Kidney epithelial cell (primary cell): Measurements from ENCODE around the gene RAP1GAP. TPM values are rescaled to one million over a fixed set of nuclear protein-coding genes. Genes with fewer than 3 reads are reported as not detected.
"Not testable (repeated sequence)": the region's sequence is repeated elsewhere in the genome, so short reads cannot be mapped to it uniquely, and the experiment has no call there.

ENCODE experiments used
- DNase-seq: peaks from one replicate; pipeline ENCODE4 v3.0.0-alpha.2; 2010; ENCODE audit warnings: low read depth
- H3K27me3 ChIP-seq: 2 replicates; pipeline ENCODE4 v1.6.0; 2011; ENCODE audit warnings: low read length; ENCODE audit not compliant: control insufficient read depth, insufficient read depth
- H3K36me3 ChIP-seq: 2 replicates; pipeline ENCODE4 v1.5.1; 2011; ENCODE audit warnings: low read length; ENCODE audit not compliant: control insufficient read depth, insufficient read depth
- H3K4me3 ChIP-seq: 2 replicates; pipeline ENCODE4 v1.5.1; 2011; ENCODE audit warnings: low read depth, mild to moderate bottlenecking, control low read depth, low read length
- CTCF ChIP-seq: IDR thresholded peaks from 2 replicates; pipeline ENCODE4 v1.5.1; 2011; ENCODE audit warnings: mild to moderate bottlenecking, moderate library complexity, low read length, control low read depth, inconsistent platforms; ENCODE audit not compliant: insufficient read depth, poor library complexity, severe bottlenecking
- total RNA-seq: library from RNA; depleted of rRNA; stranded (reverse); fragments of >200 nt; gene quantifications from 2 replicates; pipeline ENCODE4 v1.2.3, GENCODE V29; 2015

Gene RAP1GAP
- total RNA-seq, 1 donor from 2014 or later, result 7.1 TPM

- DNase-seq, result no peak
- no peak for TF ChIP-seq CTCF
- no peaks in the 10 kb centered on the region for H3K36me3 ChIP-seq
Observed at GRCh38 chr1:21681426-21681825, 12.3 kb upstream of the RAP1GAP start.

GRCh38 chr1:21680918-21681317, 11.8 kb upstream of the RAP1GAP start:
- Histone ChIP-seq H3K36me3 (no peaks in the 10 kb centered on the region), H3K27me3 (no peaks in the 10 kb centered on the region), H3K4me3 (no peak overlapping the region)
- DNase-seq, result no peak
- TF ChIP-seq CTCF, result no peak

More at GRCh38 chr1:21681426-21681825, 12.3 kb upstream of the RAP1GAP start:
- H3K4me3 ChIP-seq, result no peak overlapping the region
- H3K27me3 ChIP-seq, result no peaks in the 10 kb centered on the region

- H3K36me3 ChIP-seq, result no peaks in the 10 kb centered on the region
- DNase-seq, result no peak
- no peaks in the 10 kb centered on the region for H3K27me3 ChIP-seq
- TF ChIP-seq CTCF, result no peak
- H3K4me3 ChIP-seq, result no peak overlapping the region
Observed at GRCh38 chr1:21680381-21680780, 11.2 kb upstream of the RAP1GAP start.

GRCh38 chr1:21677168-21677567, 8.0 kb upstream of the RAP1GAP start:
- no peaks in the 10 kb centered on the region for H3K36me3 ChIP-seq
- no peaks in the 10 kb centered on the region for H3K27me3 ChIP-seq
- DNase-seq, result no peak
- no peak overlapping the region for H3K4me3 ChIP-seq
- TF ChIP-seq CTCF, result no peak

- TF ChIP-seq CTCF, result no peak
- H3K36me3 ChIP-seq, result no peaks in the 10 kb centered on the region
- no peak for DNase-seq
- no peak overlapping the region for H3K4me3 ChIP-seq
- H3K27me3 ChIP-seq, result peaks cover under 1% of the 10 kb centered on the region
Observed at GRCh38 chr1:21674957-21675356, 5.8 kb upstream of the RAP1GAP start.

- not testable (repeated sequence) for H3K36me3 ChIP-seq, H3K4me3 ChIP-seq, DNase-seq, H3K27me3 ChIP-seq
Observed at GRCh38 chr1:21673853-21674252, 4.7 kb upstream of the RAP1GAP start.
